K562 (cell line): ENCODE measurements around the gene MAD1L1. TPM values are rescaled to one million over a fixed set of nuclear protein-coding genes. Genes with fewer than 3 reads are reported as not detected.

Experiments
- ATAC-seq: fragments of 200-7000 bp; cut with Tn5 transposase; 3 replicates; pipeline ENCODE4 v1.9.1; 2020; ENCODE audit warnings: moderate library complexity
- BruUV-seq: library from RNA; stranded (reverse); fragments of 400-500 nt; replicated peaks from 2 replicates; lab custom pipeline; 2021; lab: Mats Ljungman, UMichigan
- CTCF ChIA-PET: fragments of 300-600 bp; formaldehyde crosslinking; extraction: SDS; loops from one replicate; lab custom pipeline; 2021; ENCODE audit warnings: low intra/inter-chr PET ratio; lab: Yijun Ruan, JAX
- POLR2A ChIA-PET: fragments of 300-600, 350-650 bp; sonication (Branson Sonifier 250); formaldehyde crosslinking; extraction: SDS; loops from one replicate; lab custom pipeline; 2021; ENCODE audit warnings: antibody characterized with exemption, inconsistent platforms; lab: Yijun Ruan, JAX
- DNase-seq, 4 experiments: peaks; one replicate each; pipeline versions ENCODE4 v3.0.0 to v3.0.0-alpha.2; 2011 to 2018; ENCODE audit warnings: low spot score in 3 of 4, mixed read lengths in 3 of 4; ENCODE audit errors: extremely low read depth in 1 of 4
- FAIRE-seq: peaks from 2 replicates; lab custom pipeline; 2011; peaks lifted over from hg19 to GRCh38; lab: Jason Lieb, UNC
- H2AFZ ChIP-seq: 2 replicates; pipeline ENCODE4 v1.6.0; 2011; ENCODE audit warnings: low read depth, low read length, control low read depth, inconsistent platforms
- H3K27ac ChIP-seq: fragments of 200-600 bp; 3 replicates; pipeline ENCODE4 v1.8.0; 2011; ENCODE audit warnings: low read depth, mild to moderate bottlenecking, control low read depth, inconsistent platforms, low read length, moderate library complexity, mixed read lengths; ENCODE audit errors: extremely low read depth
- H3K27me3 ChIP-seq, 2 experiments: fragments of 300-600 bp in 1 of 2; 2 replicates in 1 of 2; 3 replicates in 1 of 2; pipeline versions ENCODE4 v1.6.0 to v1.8.0; 2011; ENCODE audit warnings: inconsistent platforms in 2 of 2, low read length in 2 of 2, mild to moderate bottlenecking in 1 of 2, mixed read lengths in 1 of 2, moderate library complexity in 1 of 2; ENCODE audit not compliant: control insufficient read depth in 2 of 2, insufficient read depth in 2 of 2
- H3K36me3 ChIP-seq: fragments of 300-600 bp; 3 replicates; pipeline ENCODE4 v1.8.0; 2011; ENCODE audit warnings: mild to moderate bottlenecking, low read length, inconsistent platforms; ENCODE audit not compliant: control insufficient read depth, insufficient read depth
- H3K4me1 ChIP-seq, 2 experiments: fragments of 200-600 bp in 1 of 2; replicated peaks in 1 of 2; 2 replicates in 1 of 2; 3 replicates in 1 of 2; pipeline versions ENCODE4 v1.5.1 to v1.8.0; 2011; ENCODE audit warnings: inconsistent platforms in 2 of 2, low read length in 2 of 2, mild to moderate bottlenecking in 1 of 2, mixed read lengths in 1 of 2, moderate library complexity in 1 of 2; ENCODE audit not compliant: control insufficient read depth in 2 of 2, insufficient read depth in 2 of 2
- H3K4me2 ChIP-seq: 2 replicates; pipeline ENCODE4 v1.6.1; 2011; ENCODE audit warnings: low read length, control low read depth, inconsistent platforms, mixed read lengths; ENCODE audit not compliant: insufficient read depth
- H3K4me3 ChIP-seq: fragments of 200-600 bp; sonication (generic), shearing (Covaris generic); 2 replicates; pipeline ENCODE4 v1.5.1; 2016; ENCODE audit warnings: control low read depth, inconsistent platforms
- H3K79me2 ChIP-seq: fragments of 200-600 bp; 3 replicates; pipeline ENCODE4 v1.8.0; 2011; ENCODE audit warnings: low read length, inconsistent platforms; ENCODE audit not compliant: control insufficient read depth, insufficient read depth
- H3K9ac ChIP-seq, 2 experiments: 2 replicates each; pipeline versions ENCODE4 v1.6.0 to v1.6.1; 2011; ENCODE audit warnings: low read depth in 2 of 2, low read length in 2 of 2, control low read depth in 1 of 2, inconsistent platforms in 1 of 2, mild to moderate bottlenecking in 1 of 2, mixed read lengths in 1 of 2; ENCODE audit not compliant: insufficient read depth in 1 of 2
- H3K9me1 ChIP-seq: one replicate; pipeline ENCODE4 v1.6.0; 2011; ENCODE audit warnings: inconsistent platforms, mild to moderate bottlenecking, low read length, moderate library complexity; ENCODE audit not compliant: control insufficient read depth, insufficient read depth
- H3K9me3 ChIP-seq: replicated peaks from 2 replicates; pipeline ENCODE4 v1.5.1; 2011; ENCODE audit warnings: low read depth, low read length, inconsistent platforms; ENCODE audit not compliant: control insufficient read depth, insufficient read depth
- H4K20me1 ChIP-seq: replicated peaks from 2 replicates; pipeline ENCODE4 v1.6.1; 2011; ENCODE audit warnings: low read length, inconsistent platforms, mixed read lengths; ENCODE audit not compliant: control insufficient read depth, insufficient read depth
- YBX1 ChIP-seq: fragments of 450-650 bp; IDR thresholded peaks from 2 replicates; pipeline ENCODE4 v1.7.1; 2016; ENCODE audit warnings: mild to moderate bottlenecking
- WGBS: fragments of 100-300 bp; shearing (Covaris generic); methylation state at CpG from one replicate; pipeline ENCODE4 v1.1.6; 2016; ENCODE audit warnings: low coverage, mixed read lengths; ENCODE audit not compliant: insufficient coverage; ENCODE audit errors: missing lambda C conversion rate; 5-methylcytosine and 5-hydroxymethylcytosine counted together
- in situ Hi-C: fragments of 300-500 bp; cut with MboI; formaldehyde crosslinking; loops from 4 replicates; pipeline ENCODE4 v1.15.0; 2018; ENCODE audit warnings: inconsistent platforms, mixed read lengths
- intact Hi-C: fragments of 100-400 bp; cut with micrococcal nuclease; formaldehyde crosslinking; loops from 2 replicates; pipeline ENCODE4 v1.14.2; 2022
- polyA plus RNA-seq, 8 experiments: library from polyadenylated mRNA; depleted of rRNA in 4 of 8; stranded (reverse) in 5 of 8; unstranded in 3 of 8; fragments of >200 nt; fragmentation: Nextera tagmentation in 2 of 8; fragmentation: Illumina TruSeq in 1 of 8; extraction: Ambion mirVana in 2 of 8; extraction: Trizol in 1 of 8; gene quantifications; 2 replicates each; pipeline versions ENCODE4 v1.2.1 to v1.2.3, GENCODE V29; 2011 to 2014; ENCODE audit warnings: inconsistent platforms in 1 of 8, missing spikeins in 1 of 8
- total RNA-seq, 7 experiments: library from RNA; depleted of rRNA in 6 of 7; stranded (reverse); fragments of >200 nt in 6 of 7; fragmentation: Illumina TruSeq in 2 of 7; extraction: Trizol in 2 of 7; gene quantifications; 2 replicates each; pipeline versions ENCODE4 v1.2.1 to v1.2.3, GENCODE V29; 2011 to 2021; ENCODE audit warnings: low replicate concordance in 1 of 7
- TF ChIP-seq, protein P1 (sequence below): fragments of 450-650 bp; IDR thresholded peaks from 2 replicates; pipeline ENCODE4 v1.6.1; 2018; ENCODE audit not compliant: partially characterized antibody

MAD1L1 gene
- total and polyA plus RNA-seq, 9 of the 15 experiments (the other 6 are each of a cell fraction or from before 2014, with no cell fraction given) = 1.7 to 89.7 (median 18.0) TPM

GRCh38 chr7:2159176-2159520, 73.6 kb downstream of the MAD1L1 start:
- peaks cover 0 to 12% of the 10 kb centered on the region in 2 experiments; a peak in 4 of 5 replicates for H3K4me1 ChIP-seq
- H3K79me2 ChIP-seq = no peaks in the 10 kb centered on the region
- in situ Hi-C loops = no loop called here
- H3K27ac ChIP-seq = no peak overlapping the region
- 91% methylated on average over 6 of the region's 8 CpGs for WGBS
- intact Hi-C loops = no loop called here
- BruUV-seq = no TSS peak
- H3K27me3 ChIP-seq = no peaks in the 10 kb centered on the region
- H3K9ac ChIP-seq = no peak overlapping the region
- H2AFZ ChIP-seq = no peak overlapping the region
- no peaks in the 10 kb centered on the region for H3K9me3 ChIP-seq
- H3K4me2 ChIP-seq = no peak overlapping the region
- H3K9me1 ChIP-seq = no peaks in the 10 kb centered on the region
- POLR2A ChIA-PET = interaction anchor here (0.6 to 0.7 kb wide), 2 partner anchors 9 to 88 kb away, joined by 3 to 4 read pairs; no protein-coding TSS in a partner anchor
- CTCF ChIA-PET = interaction anchor here (0.5 kb wide), 1 partner anchor 695 kb away, joined by 3 read pairs; no protein-coding TSS in a partner anchor
- DNase-seq = no peak
- no peak for ATAC-seq
- no peak for FAIRE-seq
- H3K4me3 ChIP-seq = no peak overlapping the region
- H4K20me1 ChIP-seq = peaks cover 11% of the 10 kb centered on the region; the same call in 1 of the 2 replicates
- TF ChIP-seq, protein P1, sequence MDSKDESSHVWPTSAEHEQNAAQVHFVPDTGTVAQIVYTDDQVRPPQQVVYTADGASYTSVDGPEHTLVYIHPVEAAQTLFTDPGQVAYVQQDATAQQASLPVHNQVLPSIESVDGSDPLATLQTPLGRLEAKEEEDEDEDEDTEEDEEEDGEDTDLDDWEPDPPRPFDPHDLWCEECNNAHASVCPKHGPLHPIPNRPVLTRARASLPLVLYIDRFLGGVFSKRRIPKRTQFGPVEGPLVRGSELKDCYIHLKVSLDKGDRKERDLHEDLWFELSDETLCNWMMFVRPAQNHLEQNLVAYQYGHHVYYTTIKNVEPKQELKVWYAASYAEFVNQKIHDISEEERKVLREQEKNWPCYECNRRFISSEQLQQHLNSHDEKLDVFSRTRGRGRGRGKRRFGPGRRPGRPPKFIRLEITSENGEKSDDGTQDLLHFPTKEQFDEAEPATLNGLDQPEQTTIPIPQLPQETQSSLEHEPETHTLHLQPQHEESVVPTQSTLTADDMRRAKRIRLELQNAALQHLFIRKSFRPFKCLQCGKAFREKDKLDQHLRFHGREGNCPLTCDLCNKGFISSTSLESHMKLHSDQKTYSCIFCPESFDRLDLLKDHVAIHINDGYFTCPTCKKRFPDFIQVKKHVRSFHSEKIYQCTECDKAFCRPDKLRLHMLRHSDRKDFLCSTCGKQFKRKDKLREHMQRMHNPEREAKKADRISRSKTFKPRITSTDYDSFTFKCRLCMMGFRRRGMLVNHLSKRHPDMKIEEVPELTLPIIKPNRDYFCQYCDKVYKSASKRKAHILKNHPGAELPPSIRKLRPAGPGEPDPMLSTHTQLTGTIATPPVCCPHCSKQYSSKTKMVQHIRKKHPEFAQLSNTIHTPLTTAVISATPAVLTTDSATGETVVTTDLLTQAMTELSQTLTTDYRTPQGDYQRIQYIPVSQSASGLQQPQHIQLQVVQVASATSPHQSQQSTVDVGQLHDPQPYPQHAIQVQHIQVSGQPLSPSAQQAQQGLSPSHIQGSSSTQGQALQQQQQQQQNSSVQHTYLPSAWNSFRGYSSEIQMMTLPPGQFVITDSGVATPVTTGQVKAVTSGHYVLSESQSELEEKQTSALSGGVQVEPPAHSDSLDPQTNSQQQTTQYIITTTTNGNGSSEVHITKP = peak; percentile 77
- TF ChIP-seq YBX1 = no peak
- H3K36me3 ChIP-seq = peaks cover 7% of the 10 kb centered on the region; the same call in 2 of the 3 replicates
